ENCODE results near the gene ATP5PD.

The ATP5PD gene

GRCh38 chr17:75046407-75047289 lies at the start of gene ATP5PD, which contains the start of gene KCTD2 (continued):
- TF ChIP-seq ZBTB11 (tag by site-specific recombination; conservative IDR thresholded peaks at IDR 0.05; ENCODE audit: low read depth), result peak; percentile 79
- peak; percentile 96 for TF ChIP-seq ZBTB7A (tag by site-specific recombination; IDR thresholded peaks at IDR 0.05; ENCODE audit: low read depth)
- peak; percentile 35; the same call in 1 of the 2 replicates for TF ChIP-seq IKZF3 (tag by site-specific recombination; IDR thresholded peaks at IDR 0.05)
- TF ChIP-seq ZFP69B (tag by site-specific recombination; IDR thresholded peaks at IDR 0.05), result peak; percentile 64
- 0 out of 2 replicates have a peak, but pooled peaks have one; percentile 51 for TF ChIP-seq ZNF692 (tag by site-specific recombination; IDR thresholded peaks at IDR 0.05)
- peak; percentile 92 for TF ChIP-seq SP3 (tag by site-specific recombination; IDR thresholded peaks at IDR 0.05)
- peak; percentile 21; the same call in 1 of the 2 replicates for TF ChIP-seq ZNF398 (tag by site-specific recombination; IDR thresholded peaks at IDR 0.05)
- TF ChIP-seq SP2 (tag by site-specific recombination; IDR thresholded peaks at IDR 0.05), result peak; percentile 99
- peak; percentile 94 for TF ChIP-seq PRDM10 (tag by site-specific recombination; IDR thresholded peaks at IDR 0.05)
- TF ChIP-seq SCRT2 (tag by site-specific recombination; IDR thresholded peaks at IDR 0.05), result 0 out of 2 replicates have a peak, but pooled peaks have one; percentile 15
- TF ChIP-seq GLIS2 (tag by site-specific recombination; IDR thresholded peaks at IDR 0.05), result peak; percentile 80
- peak; percentile 84 for TF ChIP-seq ZNF600 (tag by site-specific recombination; IDR thresholded peaks at IDR 0.05)
- peak; percentile 94 for TF ChIP-seq ZBTB20 (tag by site-specific recombination; IDR thresholded peaks at IDR 0.05)
- TF ChIP-seq ZNF629 (tag by site-specific recombination; IDR thresholded peaks at IDR 0.05), result peak; percentile 83
- TF ChIP-seq ZNF24 (tag by site-specific recombination; IDR thresholded peaks at IDR 0.05), result peak; percentile 29; the same call in 1 of the 2 replicates
- no peak for TF ChIP-seq ZNF488 (tag by site-specific recombination; IDR thresholded peaks at IDR 0.05)
- TF ChIP-seq ZNF335 (tag by site-specific recombination; conservative IDR thresholded peaks at IDR 0.05), result peak; percentile 68
- peak; percentile 93 for TF ChIP-seq ZNF501 (tag by site-specific recombination; IDR thresholded peaks at IDR 0.05)
- no peak for TF ChIP-seq PRDM1 (tag by site-specific recombination; IDR thresholded peaks at IDR 0.05)
- no peak for TF ChIP-seq YY2 (tag by site-specific recombination; IDR thresholded peaks at IDR 0.05)
- peak; percentile 47; the same call in 1 of the 2 replicates for TF ChIP-seq KLF8 (tag by site-specific recombination; IDR thresholded peaks at IDR 0.05)
- no peak for TF ChIP-seq TRIM28 (IDR thresholded peaks at IDR 0.05; ENCODE audit: borderline replicate concordance, low read length)
- TF ChIP-seq ZNF311 (tag by site-specific recombination; IDR thresholded peaks at IDR 0.05; ENCODE audit: borderline replicate concordance), result no peak
- peak; percentile 78 for TF ChIP-seq ZNF10 (tag by site-specific recombination; IDR thresholded peaks at IDR 0.05)
- TF ChIP-seq ZFHX2 (tag by site-specific recombination; conservative IDR thresholded peaks at IDR 0.05), result peak; percentile 88
- no peak for TF ChIP-seq GLI2 (tag by site-specific recombination; IDR thresholded peaks at IDR 0.05; ENCODE audit: borderline replicate concordance, low read depth)
